T47D (cell line): ENCODE measurements around the gene SORBS1.

Source experiments
- DNase-seq, 2 experiments: peaks; one replicate each; pipeline versions ENCODE4 v3.0.0 to v3.0.0-alpha.2; 2011 to 2012; ENCODE audit warnings: low read depth in 1 of 2, low spot score in 1 of 2
- JUND ChIP-seq: IDR thresholded peaks from 2 replicates; pipeline ENCODE4 v1.6.1; 2012; ENCODE audit warnings: low read depth
- in situ Hi-C: cut with HindIII; loops from 2 replicates; pipeline ENCODE4 v1.10.0; 2016; ENCODE audit warnings: low sequenced_read_pairs, low pct_unique_long_range_greater_than_20kb

Gene SORBS1

GRCh38 chr10:95451568-95452524 lies 109.3 kb downstream of the SORBS1 start:
- in situ Hi-C loops: no loop called here
- TF ChIP-seq JUND: no peak
- DNase-seq: no peak

- in situ Hi-C loops: no loop called here
- no peak for TF ChIP-seq JUND
- DNase-seq: no peak
Observed at GRCh38 chr10:95451150-95451549, 110.0 kb downstream of the SORBS1 start.

GRCh38 chr10:95450188-95450587 lies 111.0 kb downstream of the SORBS1 start:
- in situ Hi-C loops: no loop called here
- no peak for DNase-seq
- no peak for TF ChIP-seq JUND

GRCh38 chr10:95447685-95448084 lies 113.5 kb downstream of the SORBS1 start:
- TF ChIP-seq JUND: no peak
- in situ Hi-C loops: no loop called here
- DNase-seq: no peak

- no peak for TF ChIP-seq JUND
- in situ Hi-C loops: no loop called here
- DNase-seq: peak; percentile 84 to 90
Observed at GRCh38 chr10:95445837-95446486, 115.2 kb downstream of the SORBS1 start.

GRCh38 chr10:95445223-95445836 lies 115.8 kb downstream of the SORBS1 start:
- no peak for TF ChIP-seq JUND
- DNase-seq: peak in 1 of 2 experiments; percentile 55
- in situ Hi-C loops: no loop called here

GRCh38 chr10:95444792-95445191 lies 116.4 kb downstream of the SORBS1 start:
- DNase-seq: no peak
- in situ Hi-C loops: no loop called here
- no peak for TF ChIP-seq JUND

GRCh38 chr10:95443636-95444035 lies 117.5 kb downstream of the SORBS1 start:
- TF ChIP-seq JUND: no peak
- in situ Hi-C loops: no loop called here
- DNase-seq: no peak

GRCh38 chr10:95442341-95442740 lies 118.8 kb downstream of the SORBS1 start:
- no peak for TF ChIP-seq JUND
- in situ Hi-C loops: no loop called here
- no peak for DNase-seq

GRCh38 chr10:95441547-95441923 lies 119.6 kb downstream of the SORBS1 start:
- no peak for TF ChIP-seq JUND
- in situ Hi-C loops: no loop called here
- DNase-seq: no peak

- no peak for DNase-seq
- TF ChIP-seq JUND: no peak
- in situ Hi-C loops: no loop called here
Observed at GRCh38 chr10:95440756-95441546, 120.2 kb downstream of the SORBS1 start.

- no peak for TF ChIP-seq JUND
- no peak for DNase-seq
- in situ Hi-C loops: no loop called here
Observed at GRCh38 chr10:95440038-95440725, 121.0 kb downstream of the SORBS1 start.
